Naive thymus-derived CD4-positive, alpha-beta T cell (primary cell): ENCODE measurements around the gene CTBP2. TPM values are rescaled to one million over a fixed set of nuclear protein-coding genes. Genes with fewer than 3 reads are reported as not detected.
"Not testable (repeated sequence)": the region's sequence is repeated elsewhere in the genome, so short reads cannot be mapped to it uniquely, and the experiment has no call there.

ENCODE experiments used
- ATAC-seq: fragments of 150-1000 bp; cut with Tn5 transposase; 2 replicates; pipeline ENCODE4 v1.10.0; 2021; ENCODE audit warnings: mild to moderate bottlenecking, moderate library complexity
- CTCF ChIA-PET: fragments of 350-600 bp; sonication (Branson Sonifier 250); formaldehyde crosslinking; loops from one replicate; lab custom pipeline; 2021; ENCODE audit warnings: antibody characterized with exemption; lab: Charles Lee
- POLR2A ChIA-PET: fragments of 350-600 bp; sonication (Branson Sonifier 250); formaldehyde crosslinking; loops from one replicate; lab custom pipeline; 2021; ENCODE audit warnings: antibody characterized with exemption, inconsistent platforms; lab: Charles Lee
- DNase-seq, 9 donors: peaks; one replicate each; pipeline versions ENCODE4 v3.0.0 to v3.0.0-alpha.2; 2020 to 2022; ENCODE audit warnings: mixed read lengths in 1 of 9
- H3K27ac ChIP-seq: one replicate; pipeline ENCODE4 v1.7.0; 2013; ENCODE audit warnings: mild to moderate bottlenecking, low read depth, low read length, moderate library complexity
- H3K27me3 ChIP-seq, 2 donors: one replicate each; pipeline ENCODE4 v1.7.0; 2013; ENCODE audit warnings: low read length in 2 of 2, mild to moderate bottlenecking in 2 of 2, moderate library complexity in 2 of 2; ENCODE audit not compliant: control insufficient read depth in 2 of 2, insufficient read depth in 2 of 2
- H3K36me3 ChIP-seq, 3 experiments: 1 replicate in 2 of 3; 2 replicates in 1 of 3; pipeline ENCODE4 v1.7.0; 2013; ENCODE audit warnings: low read length in 3 of 3, mild to moderate bottlenecking in 3 of 3, moderate library complexity in 1 of 3; ENCODE audit not compliant: insufficient read depth in 3 of 3, control insufficient read depth in 2 of 3
- H3K4me1 ChIP-seq, 2 donors: one replicate each; pipeline ENCODE4 v1.7.0; 2013; ENCODE audit warnings: low read length in 2 of 2, mild to moderate bottlenecking in 2 of 2, moderate library complexity in 1 of 2; ENCODE audit not compliant: control insufficient read depth in 2 of 2, insufficient read depth in 2 of 2
- H3K4me3 ChIP-seq: 2 replicates; pipeline ENCODE4 v1.7.0; 2013; ENCODE audit warnings: mild to moderate bottlenecking, low read length
- H3K9me3 ChIP-seq, 3 experiments: 1 replicate in 2 of 3; 2 replicates in 1 of 3; pipeline ENCODE4 v1.7.0; 2013; ENCODE audit warnings: low read length in 3 of 3; ENCODE audit not compliant: control insufficient read depth in 2 of 3
- H3K27ac Mint-ChIP-seq, 9 donors: one replicate each; pipeline ENCODE4 v1.8.0; 2020 to 2022; ENCODE audit warnings: mixed read lengths in 9 of 9, mild to moderate bottlenecking in 8 of 9, moderate library complexity in 5 of 9, inconsistent platforms in 2 of 9
- H3K27me3 Mint-ChIP-seq, 5 donors: one replicate each; pipeline ENCODE4 v1.8.0; 2021 to 2022; ENCODE audit warnings: mixed read lengths in 5 of 5, mild to moderate bottlenecking in 1 of 5
- H3K36me3 Mint-ChIP-seq, 5 donors: one replicate each; pipeline ENCODE4 v1.8.0; 2020 to 2022; ENCODE audit warnings: mixed read lengths in 5 of 5, mild to moderate bottlenecking in 3 of 5, inconsistent platforms in 1 of 5
- H3K4me1 Mint-ChIP-seq, 7 donors: one replicate each; pipeline ENCODE4 v1.8.0; 2020 to 2022; ENCODE audit warnings: mixed read lengths in 7 of 7, mild to moderate bottlenecking in 3 of 7, inconsistent platforms in 1 of 7
- H3K4me3 Mint-ChIP-seq, 10 donors: one replicate each; pipeline ENCODE4 v1.8.0; 2020 to 2022; ENCODE audit warnings: mild to moderate bottlenecking in 10 of 10, mixed read lengths in 10 of 10, moderate library complexity in 6 of 10, inconsistent platforms in 2 of 10
- H3K9me3 Mint-ChIP-seq, 11 donors: one replicate each; pipeline ENCODE4 v1.8.0; 2020 to 2022; ENCODE audit warnings: mixed read lengths in 11 of 11, mild to moderate bottlenecking in 4 of 11, inconsistent platforms in 1 of 11, moderate library complexity in 1 of 11
- intact Hi-C, 2 donors: fragments of 100-400 bp; cut with micrococcal nuclease; formaldehyde crosslinking; loops; one replicate each; pipeline ENCODE4 v1.15.1; 2023
- polyA plus RNA-seq, 2 donors: library from polyadenylated mRNA; unstranded; fragments of 300-500 nt; fragmentation: Illumina TruSeq; gene quantifications; one replicate each; pipeline ENCODE4 v1.2.3, GENCODE V29; 2021
- total RNA-seq, 6 experiments: library from RNA in 5 of 6; stranded (reverse) in 5 of 6; gene quantifications; 1 replicate in 5 of 6; 2 replicates in 1 of 6; pipeline ENCODE4 v1.2.3 and lab custom pipeline; 2021 to 2026

CTBP2 gene
- total and polyA plus RNA-seq, 7 experiments from 2014 or later: 0.05 to 39.5 (median 1.7) TPM; not detected in 1

- CTCF ChIA-PET: no interaction called here
- no peak for ATAC-seq
- no peaks in the 10 kb centered on the region for H3K36me3 ChIP-seq
Measured at GRCh38 chr10:125187238-125188194, 27.2 kb upstream of the CTBP2 start.

GRCh38 chr10:125186431-125187170 is 26.2 kb upstream of the CTBP2 start:
- Mint-ChIP-seq H3K9me3 (peaks cover 0 to 14% (median 6%) of the 10 kb centered on the region in 11 donors), H3K27ac (no peak overlapping the region), H3K4me1 (peaks cover 0 to 2% (median 0%) of the 10 kb centered on the region in 7 donors), H3K36me3 (peaks cover 0 to 3% (median 0%) of the 10 kb centered on the region in 5 donors), H3K4me3 (no peak overlapping the region), H3K27me3 (peaks cover 0 to 29% (median 13%) of the 10 kb centered on the region in 5 donors)
- Histone ChIP-seq H3K9me3 (no peaks in the 10 kb centered on the region), H3K27ac (no peak overlapping the region), H3K4me3 (no peak overlapping the region), H3K27me3 (no peaks in the 10 kb centered on the region), H3K36me3 (no peaks in the 10 kb centered on the region), H3K4me1 (no peaks in the 10 kb centered on the region)
- CTCF ChIA-PET: no interaction called here
- intact Hi-C loops: no loop called here
- POLR2A ChIA-PET: no interaction called here
- no peak for ATAC-seq
- DNase-seq: no peak

More at GRCh38 chr10:125187238-125188194, 27.2 kb upstream of the CTBP2 start:
- Histone ChIP-seq H3K27me3 (no peaks in the 10 kb centered on the region), H3K4me1 (no peaks in the 10 kb centered on the region), H3K4me3 (no peak overlapping the region), H3K9me3 (no peaks in the 10 kb centered on the region), H3K27ac (no peak overlapping the region)
- POLR2A ChIA-PET: no interaction called here
- H3K4me1 Mint-ChIP-seq: peaks cover 0 to 2% (median 0%) of the 10 kb centered on the region in 7 donors
- intact Hi-C loops: no loop called here
- no peak overlapping the region for H3K27ac Mint-ChIP-seq
- peaks cover 0 to 3% (median 0%) of the 10 kb centered on the region in 5 donors for H3K36me3 Mint-ChIP-seq
- peaks cover 0 to 13% (median 5%) of the 10 kb centered on the region in 11 donors for H3K9me3 Mint-ChIP-seq
- DNase-seq: no peak
- peaks cover 0 to 29% (median 13%) of the 10 kb centered on the region in 5 donors for H3K27me3 Mint-ChIP-seq
- H3K4me3 Mint-ChIP-seq: no peak overlapping the region

DNA sequence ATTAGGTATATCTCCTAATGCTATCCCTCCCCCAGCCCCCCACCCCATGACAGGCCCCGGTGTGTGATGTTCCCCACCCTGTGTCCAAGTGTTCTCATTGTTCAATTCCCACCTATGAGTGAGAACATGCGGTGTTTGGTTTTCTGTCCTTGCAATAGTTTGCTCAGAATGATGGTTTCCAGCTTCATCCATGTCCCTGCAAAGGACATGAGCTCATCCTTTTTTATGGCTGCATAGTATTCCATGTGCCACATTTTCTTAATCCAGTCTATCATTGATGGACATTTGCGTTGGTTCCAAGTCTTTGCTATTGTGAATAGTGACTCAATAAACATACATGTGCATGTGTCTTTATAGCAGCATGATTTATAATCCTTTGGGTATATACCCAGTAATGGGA is 18.7 kb upstream of the CTBP2 start:
- H3K27ac Mint-ChIP-seq, H3K4me3 ChIP-seq, ATAC-seq, H3K9me3 ChIP-seq, CTCF ChIA-PET, intact Hi-C loops, DNase-seq, H3K36me3 ChIP-seq, H3K27me3 ChIP-seq, H3K27ac ChIP-seq, H3K4me1 ChIP-seq, H3K4me3 Mint-ChIP-seq, H3K4me1 Mint-ChIP-seq, H3K36me3 Mint-ChIP-seq, POLR2A ChIA-PET: not testable (repeated sequence)
- peaks cover 0 to 33% (median 10%) of the 10 kb centered on the region in 11 donors for H3K9me3 Mint-ChIP-seq
- peaks cover 4 to 25% (median 17%) of the 10 kb centered on the region in 5 donors for H3K27me3 Mint-ChIP-seq

DNA sequence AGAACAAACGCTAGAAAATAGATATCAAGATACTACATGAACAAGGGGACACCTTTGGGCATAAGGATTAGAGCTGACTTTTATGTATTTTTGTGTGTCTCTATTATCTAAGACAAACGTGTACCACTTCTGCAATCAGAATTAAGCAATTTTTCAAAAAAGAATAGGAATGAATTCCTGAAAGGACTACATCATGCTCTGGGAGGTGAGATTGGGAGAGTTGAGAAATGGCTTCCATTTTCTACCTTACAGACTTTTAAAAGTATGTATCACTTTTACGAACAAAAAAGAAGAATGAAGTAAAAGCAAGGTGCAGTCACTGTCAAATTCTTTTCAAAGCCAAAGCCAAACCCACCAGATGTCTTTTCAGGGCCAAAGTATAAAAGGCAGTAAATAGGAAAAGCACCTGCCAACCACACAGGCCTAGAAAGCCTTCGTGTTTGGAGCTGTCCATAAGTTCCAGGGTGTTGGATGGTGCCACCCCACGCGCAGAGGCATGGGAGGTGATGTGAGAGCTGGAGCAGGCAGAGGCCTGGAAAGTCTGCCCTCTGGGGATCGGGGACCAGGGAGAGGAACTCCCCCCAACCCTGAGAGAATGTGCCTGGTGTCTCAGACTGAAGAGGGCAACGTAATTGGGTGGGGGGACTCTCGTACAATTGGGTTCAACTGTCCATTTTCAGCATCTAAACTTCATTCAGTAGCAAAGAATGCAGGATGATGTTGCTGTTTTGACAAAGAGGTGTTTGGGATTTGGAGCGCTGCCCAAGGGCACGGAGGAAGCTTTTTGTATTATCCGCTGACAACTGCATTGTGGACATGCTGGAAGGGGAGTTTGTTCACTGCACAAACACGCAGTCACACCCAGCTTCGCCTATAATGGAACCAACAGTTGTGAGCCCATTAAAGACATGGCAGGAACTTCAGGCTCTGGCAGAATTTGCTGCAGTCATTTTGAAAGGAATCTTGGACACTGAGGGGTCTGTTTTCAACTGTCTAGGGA is 17.6 kb upstream of the CTBP2 start:
- no peak for DNase-seq
- Histone ChIP-seq H3K27ac (no peak overlapping the region), H3K4me1 (no peaks in the 10 kb centered on the region), H3K27me3 (no peaks in the 10 kb centered on the region), H3K9me3 (no peaks in the 10 kb centered on the region), H3K36me3 (no peaks in the 10 kb centered on the region), H3K4me3 (no peak overlapping the region)
- no peak for ATAC-seq
- CTCF ChIA-PET: no interaction called here
- POLR2A ChIA-PET: no interaction called here
- H3K4me3 Mint-ChIP-seq: no peak overlapping the region
- intact Hi-C loops: no loop called here
- no peak overlapping the region for H3K27ac Mint-ChIP-seq
- H3K27me3 Mint-ChIP-seq: peaks cover 4 to 24% (median 17%) of the 10 kb centered on the region in 5 donors
- H3K9me3 Mint-ChIP-seq: peaks cover 0 to 29% (median 10%) of the 10 kb centered on the region in 11 donors
- peaks cover 0 to 4% (median 0%) of the 10 kb centered on the region in 5 donors for H3K36me3 Mint-ChIP-seq
- H3K4me1 Mint-ChIP-seq: no peaks in the 10 kb centered on the region

- Mint-ChIP-seq H3K4me3 (no peak overlapping the region), H3K27ac (no peak overlapping the region), H3K9me3 (peaks cover 0 to 26% (median 8%) of the 10 kb centered on the region in 11 donors), H3K36me3 (peaks cover 0 to 4% (median 0%) of the 10 kb centered on the region in 5 donors), H3K27me3 (peaks cover 4 to 24% (median 17%) of the 10 kb centered on the region in 5 donors), H3K4me1 (no peaks in the 10 kb centered on the region)
- Histone ChIP-seq H3K27me3 (no peaks in the 10 kb centered on the region), H3K4me3 (no peak overlapping the region), H3K4me1 (no peaks in the 10 kb centered on the region), H3K36me3 (no peaks in the 10 kb centered on the region), H3K9me3 (no peaks in the 10 kb centered on the region), H3K27ac (no peak overlapping the region)
- CTCF ChIA-PET: no interaction called here
- POLR2A ChIA-PET: no interaction called here
- intact Hi-C loops: no loop called here
- ATAC-seq (no peak), DNase-seq (no peak)
Measured at GRCh38 chr10:125175807-125176206, 15.4 kb upstream of the CTBP2 start.

DNA sequence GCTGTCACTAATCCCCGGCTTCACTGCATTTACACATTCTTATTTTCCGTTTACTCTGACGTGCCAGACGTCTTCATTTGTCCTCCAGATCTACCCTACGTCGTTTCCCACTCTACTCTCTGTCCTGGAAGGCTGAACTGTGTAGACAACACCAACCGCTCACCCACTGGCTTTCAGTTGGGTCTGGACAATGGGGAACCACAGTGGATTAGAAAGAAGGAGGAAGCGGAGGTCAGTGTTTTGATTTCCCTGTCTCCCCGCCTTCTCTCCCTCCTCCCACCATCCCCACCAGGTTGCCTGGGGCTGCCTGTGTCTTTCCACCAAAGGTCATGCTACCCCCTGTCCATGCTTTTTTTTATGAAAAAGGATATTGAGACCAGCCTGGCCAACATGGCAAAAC is 14.0 kb upstream of the CTBP2 start:
- Mint-ChIP-seq H3K36me3 (peaks cover 0 to 4% (median 0%) of the 10 kb centered on the region in 5 donors), H3K27me3 (peaks cover 4 to 24% (median 17%) of the 10 kb centered on the region in 5 donors), H3K4me3 (no peak overlapping the region), H3K27ac (no peak overlapping the region), H3K9me3 (peaks cover 0 to 22% (median 5%) of the 10 kb centered on the region in 11 donors), H3K4me1 (no peaks in the 10 kb centered on the region)
- intact Hi-C loops: no loop called here
- POLR2A ChIA-PET: no interaction called here
- H3K4me3 ChIP-seq: no peak overlapping the region
- no peak overlapping the region for H3K27ac ChIP-seq
- ATAC-seq (no peak), DNase-seq (no peak)
- no peaks in the 10 kb centered on the region for H3K4me1 ChIP-seq
- H3K36me3 ChIP-seq: no peaks in the 10 kb centered on the region
- H3K27me3 ChIP-seq: no peaks in the 10 kb centered on the region
- no peaks in the 10 kb centered on the region for H3K9me3 ChIP-seq
- CTCF ChIA-PET: no interaction called here
